ENCODE data around the gene ECT2L. TPM values are rescaled to one million over a fixed set of nuclear protein-coding genes. Genes with fewer than 3 reads are reported as not detected.

The ECT2L gene
- polyA plus RNA-seq, 1 of the 3 experiments (the other 2 are of a cell fraction): 0.02 TPM

DNA sequence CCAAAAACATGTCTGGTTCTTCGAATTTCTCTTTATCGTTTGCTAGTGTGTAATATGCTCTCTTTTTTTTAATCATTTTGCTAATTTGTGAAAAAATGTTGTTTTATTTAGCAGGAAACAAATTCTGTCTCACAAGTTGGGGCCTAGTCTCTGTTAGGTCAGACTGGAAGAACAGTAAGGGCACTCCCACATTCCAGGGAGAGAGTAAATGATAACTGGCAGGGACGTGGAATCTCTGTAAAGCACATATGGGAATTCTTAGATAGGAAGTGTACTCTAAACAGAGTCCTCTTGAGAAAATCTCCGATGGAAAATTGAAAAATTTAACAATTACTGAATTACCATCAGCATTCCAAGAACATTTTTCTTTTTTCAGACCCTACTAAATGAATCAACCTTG, 38.8 kb upstream of the ECT2L start:
- no peak overlapping the region for H3K4me2 ChIP-seq
- H3K27ac ChIP-seq (ENCODE audit: low read depth in 2 of 2, low read length in 1 of 2): no peak overlapping the region
- H3K79me2 ChIP-seq (ENCODE audit: insufficient read depth): no peaks in the 10 kb centered on the region
- WGBS (ENCODE audit: low lambda C conversion rate): 59% methylated on average over 4 of the region's 4 CpGs
- H3K27me3 ChIP-seq (ENCODE audit: insufficient read depth): no peaks in the 10 kb centered on the region
- no peak for DNase-seq
- H3K36me3 ChIP-seq (replicated peaks in 1 of 2; ENCODE audit: control insufficient read depth in 1 of 2, insufficient read depth in 2 of 2, low read length in 1 of 2): no peaks in the 10 kb centered on the region
- no peak overlapping the region for H2AFZ ChIP-seq (ENCODE audit: low read depth)
- ChIA-PET CTCF (no interaction called here), POLR2A (no interaction called here)
- H3K9me3 ChIP-seq: no peaks in the 10 kb centered on the region
- TF ChIP-seq, protein P1, sequence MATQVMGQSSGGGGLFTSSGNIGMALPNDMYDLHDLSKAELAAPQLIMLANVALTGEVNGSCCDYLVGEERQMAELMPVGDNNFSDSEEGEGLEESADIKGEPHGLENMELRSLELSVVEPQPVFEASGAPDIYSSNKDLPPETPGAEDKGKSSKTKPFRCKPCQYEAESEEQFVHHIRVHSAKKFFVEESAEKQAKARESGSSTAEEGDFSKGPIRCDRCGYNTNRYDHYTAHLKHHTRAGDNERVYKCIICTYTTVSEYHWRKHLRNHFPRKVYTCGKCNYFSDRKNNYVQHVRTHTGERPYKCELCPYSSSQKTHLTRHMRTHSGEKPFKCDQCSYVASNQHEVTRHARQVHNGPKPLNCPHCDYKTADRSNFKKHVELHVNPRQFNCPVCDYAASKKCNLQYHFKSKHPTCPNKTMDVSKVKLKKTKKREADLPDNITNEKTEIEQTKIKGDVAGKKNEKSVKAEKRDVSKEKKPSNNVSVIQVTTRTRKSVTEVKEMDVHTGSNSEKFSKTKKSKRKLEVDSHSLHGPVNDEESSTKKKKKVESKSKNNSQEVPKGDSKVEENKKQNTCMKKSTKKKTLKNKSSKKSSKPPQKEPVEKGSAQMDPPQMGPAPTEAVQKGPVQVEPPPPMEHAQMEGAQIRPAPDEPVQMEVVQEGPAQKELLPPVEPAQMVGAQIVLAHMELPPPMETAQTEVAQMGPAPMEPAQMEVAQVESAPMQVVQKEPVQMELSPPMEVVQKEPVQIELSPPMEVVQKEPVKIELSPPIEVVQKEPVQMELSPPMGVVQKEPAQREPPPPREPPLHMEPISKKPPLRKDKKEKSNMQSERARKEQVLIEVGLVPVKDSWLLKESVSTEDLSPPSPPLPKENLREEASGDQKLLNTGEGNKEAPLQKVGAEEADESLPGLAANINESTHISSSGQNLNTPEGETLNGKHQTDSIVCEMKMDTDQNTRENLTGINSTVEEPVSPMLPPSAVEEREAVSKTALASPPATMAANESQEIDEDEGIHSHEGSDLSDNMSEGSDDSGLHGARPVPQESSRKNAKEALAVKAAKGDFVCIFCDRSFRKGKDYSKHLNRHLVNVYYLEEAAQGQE (IDR thresholded peaks at IDR 0.05; ENCODE audit: low read depth, low read length): no peak
- no peak for TF ChIP-seq GATA2 (CRISPR knock-in tag; IDR thresholded peaks at IDR 0.05)
- TF ChIP-seq TEAD4 (IDR thresholded peaks at IDR 0.05; ENCODE audit: borderline replicate concordance, insufficient read depth): no peak
- no peaks in the 10 kb centered on the region for H3F3A ChIP-seq (replicated peaks; ENCODE audit: insufficient read depth)
- no peaks in the 10 kb centered on the region for H3K9me2 ChIP-seq
- no peak overlapping the region for H3K9ac ChIP-seq
- no peaks in the 10 kb centered on the region for H3K4me1 ChIP-seq (ENCODE audit: control insufficient read depth in 1 of 2, insufficient read depth in 2 of 2, low read depth in 1 of 2, low read length in 1 of 2)
- H3K4me3 ChIP-seq (ENCODE audit: low read depth in 2 of 2, low read length in 1 of 2): no peak overlapping the region
- no peaks in the 10 kb centered on the region for H4K20me1 ChIP-seq (ENCODE audit: insufficient read depth)

DNA sequence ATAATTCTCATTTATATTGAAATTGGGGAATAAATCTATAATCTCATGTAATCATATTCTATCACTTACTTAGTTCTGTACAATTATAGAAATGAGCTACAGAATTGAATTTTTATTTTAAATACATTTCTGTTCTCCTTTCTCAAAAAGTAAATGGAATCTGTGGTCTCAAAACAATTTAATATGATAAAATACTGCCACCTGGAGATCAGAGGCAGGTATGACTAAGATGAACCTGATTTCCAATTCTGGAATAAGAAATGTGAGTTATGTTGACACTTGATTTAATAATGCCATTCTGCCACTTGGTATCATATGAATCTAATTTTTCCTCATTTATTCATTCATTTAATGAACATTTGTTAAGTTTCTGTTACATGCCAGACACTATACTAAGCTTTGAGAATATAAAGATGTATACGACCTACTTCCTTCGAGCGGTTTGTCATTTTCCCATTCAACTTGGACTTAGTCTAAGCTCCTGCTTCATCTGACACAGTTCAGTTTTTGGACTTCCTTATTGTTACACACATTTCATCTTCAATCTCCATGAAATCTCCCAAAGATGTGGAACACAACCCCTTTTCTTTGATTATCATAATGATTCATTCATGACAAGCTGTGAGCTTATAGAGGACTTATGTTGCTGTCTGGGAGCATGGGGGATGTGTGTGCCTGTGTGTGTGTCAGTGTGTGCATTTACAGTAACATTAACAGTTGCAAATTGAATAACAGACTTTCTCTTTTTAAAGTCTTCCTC, 29.8 kb upstream of the ECT2L start:
- POLR2A ChIA-PET: no interaction called here
- 95% methylated on average over 3 of the region's 3 CpGs for WGBS (ENCODE audit: low lambda C conversion rate)
- no peaks in the 10 kb centered on the region for H3K9me2 ChIP-seq

More for the DNA sequence above, 29.8 kb upstream of the ECT2L start:
- no peak overlapping the region for H2AFZ ChIP-seq (ENCODE audit: low read depth)
- no peaks in the 10 kb centered on the region for H3K27me3 ChIP-seq (ENCODE audit: insufficient read depth)
- H3K9ac ChIP-seq: no peak overlapping the region
- no peaks in the 10 kb centered on the region for H3K36me3 ChIP-seq (replicated peaks in 1 of 2; ENCODE audit: control insufficient read depth in 1 of 2, insufficient read depth in 2 of 2, low read length in 1 of 2)
- TF ChIP-seq FOXJ3 (CRISPR knock-in tag; IDR thresholded peaks at IDR 0.05) (no peak), SMC3 (IDR thresholded peaks at IDR 0.05; ENCODE audit: low read depth, low read length) (peak; percentile 52), EZH2phosphoT487 (IDR thresholded peaks at IDR 0.05; ENCODE audit: borderline replicate concordance, low read depth) (no peak), RAD21 (IDR thresholded peaks at IDR 0.05; ENCODE audit: low read length) (peak; percentile 70), NFIC (IDR thresholded peaks at IDR 0.05; ENCODE audit: borderline replicate concordance) (no peak), TAF1 (IDR thresholded peaks at IDR 0.05; ENCODE audit: borderline replicate concordance, low read depth, low read length) (no peak)
- TF ChIP-seq, protein P2, sequence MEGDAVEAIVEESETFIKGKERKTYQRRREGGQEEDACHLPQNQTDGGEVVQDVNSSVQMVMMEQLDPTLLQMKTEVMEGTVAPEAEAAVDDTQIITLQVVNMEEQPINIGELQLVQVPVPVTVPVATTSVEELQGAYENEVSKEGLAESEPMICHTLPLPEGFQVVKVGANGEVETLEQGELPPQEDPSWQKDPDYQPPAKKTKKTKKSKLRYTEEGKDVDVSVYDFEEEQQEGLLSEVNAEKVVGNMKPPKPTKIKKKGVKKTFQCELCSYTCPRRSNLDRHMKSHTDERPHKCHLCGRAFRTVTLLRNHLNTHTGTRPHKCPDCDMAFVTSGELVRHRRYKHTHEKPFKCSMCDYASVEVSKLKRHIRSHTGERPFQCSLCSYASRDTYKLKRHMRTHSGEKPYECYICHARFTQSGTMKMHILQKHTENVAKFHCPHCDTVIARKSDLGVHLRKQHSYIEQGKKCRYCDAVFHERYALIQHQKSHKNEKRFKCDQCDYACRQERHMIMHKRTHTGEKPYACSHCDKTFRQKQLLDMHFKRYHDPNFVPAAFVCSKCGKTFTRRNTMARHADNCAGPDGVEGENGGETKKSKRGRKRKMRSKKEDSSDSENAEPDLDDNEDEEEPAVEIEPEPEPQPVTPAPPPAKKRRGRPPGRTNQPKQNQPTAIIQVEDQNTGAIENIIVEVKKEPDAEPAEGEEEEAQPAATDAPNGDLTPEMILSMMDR (IDR thresholded peaks at IDR 0.05): peak; percentile 71
- TF ChIP-seq, protein P3, sequence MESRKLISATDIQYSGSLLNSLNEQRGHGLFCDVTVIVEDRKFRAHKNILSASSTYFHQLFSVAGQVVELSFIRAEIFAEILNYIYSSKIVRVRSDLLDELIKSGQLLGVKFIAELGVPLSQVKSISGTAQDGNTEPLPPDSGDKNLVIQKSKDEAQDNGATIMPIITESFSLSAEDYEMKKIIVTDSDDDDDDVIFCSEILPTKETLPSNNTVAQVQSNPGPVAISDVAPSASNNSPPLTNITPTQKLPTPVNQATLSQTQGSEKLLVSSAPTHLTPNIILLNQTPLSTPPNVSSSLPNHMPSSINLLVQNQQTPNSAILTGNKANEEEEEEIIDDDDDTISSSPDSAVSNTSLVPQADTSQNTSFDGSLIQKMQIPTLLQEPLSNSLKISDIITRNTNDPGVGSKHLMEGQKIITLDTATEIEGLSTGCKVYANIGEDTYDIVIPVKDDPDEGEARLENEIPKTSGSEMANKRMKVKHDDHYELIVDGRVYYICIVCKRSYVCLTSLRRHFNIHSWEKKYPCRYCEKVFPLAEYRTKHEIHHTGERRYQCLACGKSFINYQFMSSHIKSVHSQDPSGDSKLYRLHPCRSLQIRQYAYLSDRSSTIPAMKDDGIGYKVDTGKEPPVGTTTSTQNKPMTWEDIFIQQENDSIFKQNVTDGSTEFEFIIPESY (IDR thresholded peaks at IDR 0.05; ENCODE audit: borderline replicate concordance, low read depth): no peak
- CTCF ChIA-PET: interaction anchor here (0.7 to 5.9 kb wide), 12 partner anchors 17 to 657 kb away, joined by 3 to 68 read pairs (median 4); no protein-coding TSS in a partner anchor
- no peak overlapping the region for H3K27ac ChIP-seq (ENCODE audit: low read depth in 2 of 2, low read length in 1 of 2)
- H3K4me2 ChIP-seq: no peak overlapping the region
- no peak overlapping the region; a peak in 1 of 4 replicates for H3K4me3 ChIP-seq (ENCODE audit: low read depth in 2 of 2, low read length in 1 of 2)
- no peaks in the 10 kb centered on the region for H3K4me1 ChIP-seq (ENCODE audit: control insufficient read depth in 1 of 2, insufficient read depth in 2 of 2, low read depth in 1 of 2, low read length in 1 of 2)
- no peaks in the 10 kb centered on the region for H4K20me1 ChIP-seq (ENCODE audit: insufficient read depth)
- peak; percentile 22 for DNase-seq
- H3K9me3 ChIP-seq: no peaks in the 10 kb centered on the region
- H3F3A ChIP-seq (replicated peaks; ENCODE audit: insufficient read depth): no peaks in the 10 kb centered on the region
- H3K79me2 ChIP-seq (ENCODE audit: insufficient read depth): no peaks in the 10 kb centered on the region
